IMR-90 (cell line): Measurements from ENCODE around the gene FBXO31. TPM values are rescaled to one million over a fixed set of nuclear protein-coding genes. Genes with fewer than 3 reads are reported as not detected.

Experiments
- ATAC-seq: fragments of 200-7000 bp; cut with Tn5 transposase; 2 replicates; pipeline ENCODE4 v1.9.1; 2020; ENCODE audit warnings: low read depth, mild to moderate bottlenecking, moderate library complexity
- BruUV-seq: library from RNA; stranded (reverse); fragments of 400-500 nt; replicated peaks from 2 replicates; lab custom pipeline; 2021; lab: Mats Ljungman, UMichigan
- CTCF ChIA-PET: fragments of 300-600 bp; formaldehyde crosslinking; extraction: SDS; loops from one replicate; lab custom pipeline; 2021; ENCODE audit warnings: antibody characterized with exemption; lab: Yijun Ruan, JAX
- POLR2A ChIA-PET: fragments of 300-600 bp; sonication (Branson Sonifier 250); formaldehyde crosslinking; loops from one replicate; lab custom pipeline; 2022; ENCODE audit warnings: antibody characterized with exemption; ENCODE audit not compliant: unreplicated experiment; lab: Charles Lee
- DNase-seq: peaks from one replicate; pipeline ENCODE4 v3.0.0; 2013
- H2AFZ ChIP-seq: replicated peaks from 2 replicates; pipeline ENCODE3; 2013; ENCODE audit warnings: low read length, mild to moderate bottlenecking; ENCODE audit not compliant: poor library complexity
- H2AK5ac ChIP-seq: 2 replicates; pipeline ENCODE4 v1.6.1; 2013; ENCODE audit warnings: low read depth, low read length, inconsistent platforms
- H2AK9ac ChIP-seq: replicated peaks from 2 replicates; pipeline ENCODE3; 2013; ENCODE audit warnings: mild to moderate bottlenecking, low read depth, low read length, moderate library complexity; ENCODE audit not compliant: poor library complexity
- H2BK120ac ChIP-seq: 2 replicates; pipeline ENCODE4 v1.6.1; 2013; ENCODE audit warnings: low read depth, low read length, inconsistent platforms
- H2BK15ac ChIP-seq: 3 replicates; pipeline ENCODE4 v1.6.1; 2013; ENCODE audit warnings: low read depth, low read length, inconsistent platforms
- H2BK20ac ChIP-seq: 2 replicates; pipeline ENCODE4 v1.6.1; 2013; ENCODE audit warnings: low read depth, mild to moderate bottlenecking, inconsistent platforms, low read length, moderate library complexity
- H2BK5ac ChIP-seq: 2 replicates; pipeline ENCODE4 v1.6.1; 2013; ENCODE audit warnings: mild to moderate bottlenecking, low read depth, low read length, inconsistent platforms; ENCODE audit not compliant: poor library complexity, severe bottlenecking
- H3K14ac ChIP-seq: replicated peaks from 2 replicates; pipeline ENCODE4 v1.6.1; 2013; ENCODE audit warnings: low read depth, low read length, inconsistent platforms
- H3K18ac ChIP-seq: 2 replicates; pipeline ENCODE4 v1.6.1; 2013; ENCODE audit warnings: low read depth, low read length, control low read depth
- H3K23ac ChIP-seq: 2 replicates; pipeline ENCODE4 v1.6.1; 2013; ENCODE audit warnings: low read depth, low read length, inconsistent platforms
- H3K27ac ChIP-seq: 2 replicates; pipeline ENCODE4 v1.5.1; 2013; ENCODE audit warnings: mild to moderate bottlenecking, control low read depth, low read length; ENCODE audit not compliant: insufficient read depth
- H3K27me3 ChIP-seq: 2 replicates; pipeline ENCODE4 v1.6.1; 2013; ENCODE audit warnings: low read length; ENCODE audit not compliant: control insufficient read depth, insufficient read depth
- H3K36me3 ChIP-seq: 2 replicates; pipeline ENCODE4 v1.6.1; 2013; ENCODE audit warnings: low read length, mixed read lengths; ENCODE audit not compliant: control insufficient read depth, insufficient read depth
- H3K4ac ChIP-seq: 2 replicates; pipeline ENCODE4 v1.6.1; 2013; ENCODE audit warnings: low read depth, low read length, inconsistent platforms
- H3K4me1 ChIP-seq: 2 replicates; pipeline ENCODE4 v1.6.1; 2013; ENCODE audit warnings: low read length, mixed read lengths; ENCODE audit not compliant: control insufficient read depth, insufficient read depth
- H3K4me2 ChIP-seq: 2 replicates; pipeline ENCODE4 v1.6.1; 2013; ENCODE audit warnings: low read depth, mild to moderate bottlenecking, control low read depth, low read length, moderate library complexity
- H3K4me3 ChIP-seq: 2 replicates; pipeline ENCODE4 v1.5.1; 2013; ENCODE audit warnings: low read depth, mild to moderate bottlenecking, control low read depth, low read length, moderate library complexity; ENCODE audit not compliant: insufficient read depth
- H3K56ac ChIP-seq: 2 replicates; pipeline ENCODE4 v1.6.1; 2013; ENCODE audit warnings: low read length, inconsistent platforms; ENCODE audit not compliant: insufficient read depth; ENCODE audit errors: extremely low read depth
- H3K79me1 ChIP-seq, 2 experiments: 2 replicates each; pipeline ENCODE4 v1.6.1; 2013; ENCODE audit warnings: low read length in 2 of 2, inconsistent platforms in 1 of 2, low read depth in 1 of 2
- H3K9ac ChIP-seq: 2 replicates; pipeline ENCODE4 v1.6.1; 2013; ENCODE audit warnings: low read depth, low read length, control low read depth
- H3K9me1 ChIP-seq: 2 replicates; pipeline ENCODE4 v1.6.1; 2013; ENCODE audit warnings: low read length, inconsistent platforms; ENCODE audit not compliant: insufficient read depth
- H3K9me3 ChIP-seq: 2 replicates; pipeline ENCODE4 v1.6.1; 2013; ENCODE audit warnings: low read length; ENCODE audit not compliant: control insufficient read depth, insufficient read depth
- H4K20me1 ChIP-seq: 2 replicates; pipeline ENCODE4 v1.6.1; 2013; ENCODE audit warnings: low read length, inconsistent platforms; ENCODE audit not compliant: insufficient read depth
- H4K5ac ChIP-seq: 2 replicates; pipeline ENCODE4 v1.6.1; 2013; ENCODE audit warnings: mild to moderate bottlenecking, low read depth, low read length, control low read depth
- H4K8ac ChIP-seq, 2 experiments: 2 replicates each; pipeline ENCODE4 v1.6.1; 2013; ENCODE audit warnings: low read depth in 2 of 2, low read length in 2 of 2, control low read depth in 1 of 2, inconsistent platforms in 1 of 2
- H4K91ac ChIP-seq: 2 replicates; pipeline ENCODE4 v1.6.1; 2013; ENCODE audit warnings: low read depth, low read length, inconsistent platforms; ENCODE audit not compliant: insufficient read depth
- CEBPB ChIP-seq: IDR thresholded peaks from 2 replicates; pipeline ENCODE4 v1.6.1; 2012; ENCODE audit warnings: low read depth, low read length, improper control_type of control experiment
- WGBS, 2 experiments: methylation state at CpG; one replicate each; pipeline versions ENCODE4 v1.1.5 to v1.1.7; 2013; ENCODE audit warnings: missing lambda C conversion rate in 2 of 2; ENCODE audit not compliant: insufficient read length in 1 of 2; ENCODE audit errors: extremely low coverage in 2 of 2; 5-methylcytosine and 5-hydroxymethylcytosine counted together
- dilution Hi-C: fragments of 300-500 bp; cut with HindIII; formaldehyde crosslinking; loops from one replicate; pipeline ENCODE4 v1.14.3; 2018; ENCODE audit warnings: low sequenced_read_pairs; ENCODE audit not compliant: unreplicated experiment
- in situ Hi-C: fragments of 300-500 bp; cut with MboI; formaldehyde crosslinking; loops from 3 replicates; pipeline ENCODE4 v1.14.3; 2019; ENCODE audit warnings: low sequenced_read_pairs, inconsistent platforms, mixed read lengths
- intact Hi-C: fragments of 100-400 bp; cut with micrococcal nuclease; formaldehyde crosslinking; loops from 2 replicates; pipeline ENCODE4 v1.10.0; 2022
- polyA plus RNA-seq, 3 experiments: library from polyadenylated mRNA; depleted of rRNA; stranded (reverse); fragments of >200 nt; gene quantifications; 2 replicates each; pipeline ENCODE4 v1.2.3, GENCODE V29; 2012; ENCODE audit warnings: low replicate concordance in 1 of 3
- total RNA-seq: library from RNA; depleted of rRNA; stranded (reverse); fragments of >200 nt; gene quantifications from 2 replicates; pipeline ENCODE4 v1.2.3, GENCODE V29; 2012

FBXO31 gene
- total and polyA plus RNA-seq, 2 of the 4 experiments (the other 2 are of a cell fraction): 10.4 to 16.9 TPM

DNA sequence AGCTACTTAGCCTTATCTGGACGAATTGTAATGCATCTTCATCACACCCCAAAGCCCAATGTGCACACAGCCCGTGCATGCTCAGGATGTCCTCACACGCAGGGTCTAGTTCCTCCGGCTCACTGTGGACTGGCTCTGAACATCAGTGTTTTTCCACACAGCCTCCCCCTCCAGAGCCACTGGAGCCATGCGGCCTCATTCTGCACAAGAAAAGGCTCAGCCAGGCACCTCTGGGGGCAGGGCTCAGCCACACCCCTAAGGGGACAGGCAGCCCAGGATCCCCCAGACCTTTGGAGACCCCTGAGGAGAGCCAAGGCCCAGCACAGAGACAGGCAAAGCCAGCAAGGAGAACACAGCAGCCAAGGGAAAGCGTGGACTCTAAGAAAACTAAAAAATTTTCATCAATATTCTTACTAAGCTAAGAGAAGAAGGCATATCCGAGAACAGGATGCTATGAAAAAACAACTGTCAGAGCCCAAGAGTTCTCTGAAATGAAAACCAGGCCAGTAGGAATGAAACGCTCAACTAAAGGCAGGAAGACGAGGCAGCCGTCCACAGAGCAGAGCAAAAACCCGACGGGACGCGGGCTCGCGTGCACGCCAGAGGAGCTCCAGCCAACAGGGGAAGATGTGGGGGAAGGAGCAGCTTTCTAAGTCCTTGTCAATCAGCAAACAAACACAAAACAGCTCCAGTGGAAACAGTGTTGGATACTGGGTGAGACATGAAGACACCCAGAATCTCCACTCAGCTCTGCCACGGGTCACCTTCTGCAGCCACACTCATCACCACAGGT is 43.0 kb upstream of the FBXO31 start:
- Histone ChIP-seq H3K56ac (no peak overlapping the region), H3K14ac (no peak overlapping the region), H2BK5ac (no peak overlapping the region), H3K18ac (no peak overlapping the region), H2AK9ac (no peak overlapping the region), H2BK20ac (no peak overlapping the region), H3K27me3 (no peaks in the 10 kb centered on the region), H3K27ac (no peak overlapping the region), H3K79me1 (peaks cover 18 to 61% of the 10 kb centered on the region in 2 experiments; a peak in 3 of 4 replicates), H4K8ac (no peak overlapping the region), H2BK15ac (no peak overlapping the region), H4K5ac (no peak overlapping the region), H3K9me3 (no peaks in the 10 kb centered on the region), H2AFZ (no peak overlapping the region), H3K4me2 (no peak overlapping the region), H4K91ac (no peak overlapping the region), H3K4me1 (peaks cover 2% of the 10 kb centered on the region), H3K4ac (no peak overlapping the region), H3K36me3 (peaks cover 24% of the 10 kb centered on the region), H3K9ac (no peak overlapping the region), H2BK120ac (no peak overlapping the region), H3K9me1 (peaks cover 9% of the 10 kb centered on the region), H3K23ac (no peak overlapping the region), H4K20me1 (peaks cover 37% of the 10 kb centered on the region), H3K4me3 (no peak overlapping the region), H2AK5ac (no peak overlapping the region)
- intact Hi-C loops (no loop called here), dilution Hi-C loops (no loop called here), in situ Hi-C loops (loop anchor here (10.0 kb wide), 1 partner anchor 148 kb away; no protein-coding TSS in a partner anchor)
- ChIA-PET POLR2A (no interaction called here), CTCF (interaction anchor here (0.6 kb wide), 1 partner anchor 9 kb away, joined by 4 read pairs; no protein-coding TSS in a partner anchor)
- BruUV-seq: no TSS peak
- no peak for ATAC-seq
- DNase-seq: no peak
- TF ChIP-seq CEBPB: no peak
- 75% methylated on average over 4 of the region's 18 CpGs; no CpG with 5 or more reads in 1 of the 2 experiments for WGBS, 2 experiments
